ENCODE measurements around the gene HDAC4. TPM values are rescaled to one million over a fixed set of nuclear protein-coding genes. Genes with fewer than 3 reads are reported as not detected.

HDAC4 gene
- total and polyA plus RNA-seq, 2 of the 4 experiments (the other 2 are of a cell fraction): 4.1 to 7.2 TPM

GRCh38 chr2:239230318-239231052 is 170.3 kb downstream of the HDAC4 start:
- Histone ChIP-seq H2AK5ac (ENCODE audit: low read depth, low read length) (no peak overlapping the region), H3K4me3 (ENCODE audit: insufficient read depth, low read depth, low read length) (no peak overlapping the region), H3K36me3 (ENCODE audit: control insufficient read depth, insufficient read depth, low read length) (peaks cover 3% of the 10 kb centered on the region; the same call in 1 of the 2 replicates), H3K4me1 (ENCODE audit: control insufficient read depth, insufficient read depth, low read length) (peaks cover 24% of the 10 kb centered on the region), H3K79me1 (ENCODE audit: low read depth in 1 of 2, low read length in 2 of 2) (peaks cover 22 to 51% of the 10 kb centered on the region in 2 experiments), H2BK15ac (ENCODE audit: low read depth, low read length) (no peak overlapping the region), H2BK20ac (ENCODE audit: low read depth, low read length) (no peak overlapping the region), H2AK9ac (replicated peaks; ENCODE audit: low read depth, low read length, poor library complexity) (no peak overlapping the region), H2BK5ac (ENCODE audit: low read depth, low read length, poor library complexity, severe bottlenecking) (no peak overlapping the region), H3K9me1 (ENCODE audit: insufficient read depth, low read length) (peaks cover 27% of the 10 kb centered on the region), H4K5ac (ENCODE audit: low read depth, low read length) (no peak overlapping the region), H3K23ac (ENCODE audit: low read depth, low read length) (no peak overlapping the region), H4K8ac (ENCODE audit: low read depth in 2 of 2, low read length in 2 of 2) (no peak overlapping the region), H2AFZ (replicated peaks; ENCODE audit: low read length, poor library complexity) (no peak overlapping the region), H3K56ac (ENCODE audit: extremely low read depth, insufficient read depth, low read length) (no peak overlapping the region), H3K18ac (ENCODE audit: low read depth, low read length) (no peak overlapping the region), H3K27ac (ENCODE audit: insufficient read depth, low read length) (no peak overlapping the region), H2BK120ac (ENCODE audit: low read depth, low read length) (no peak overlapping the region), H3K9me3 (ENCODE audit: control insufficient read depth, insufficient read depth, low read length) (no peaks in the 10 kb centered on the region), H3K27me3 (ENCODE audit: control insufficient read depth, insufficient read depth, low read length) (no peaks in the 10 kb centered on the region), H3K4me2 (ENCODE audit: low read depth, low read length) (no peak overlapping the region), H4K91ac (ENCODE audit: insufficient read depth, low read depth, low read length) (no peak overlapping the region), H4K20me1 (ENCODE audit: insufficient read depth, low read length) (peaks cover 16% of the 10 kb centered on the region), H3K4ac (ENCODE audit: low read depth, low read length) (no peak overlapping the region), H3K9ac (ENCODE audit: low read depth, low read length) (no peak overlapping the region), H3K14ac (replicated peaks; ENCODE audit: low read depth, low read length) (no peak overlapping the region)
- intact Hi-C loops (cut with micrococcal nuclease) (no loop called here), dilution Hi-C loops (cut with HindIII; ENCODE audit: low sequenced_read_pairs, unreplicated experiment) (no loop called here), in situ Hi-C loops (cut with MboI; ENCODE audit: low sequenced_read_pairs) (no loop called here)
- WGBS, 2 experiments (ENCODE audit: extremely low coverage in 2 of 2, insufficient read length in 1 of 2): 73% methylated on average over 10 of the region's 26 CpGs; no CpG with 5 or more reads in 1 of the 2 experiments
- ATAC-seq (ENCODE audit: low read depth) (no peak), DNase-seq (no peak)
- TF ChIP-seq BHLHE40 (IDR thresholded peaks at IDR 0.05; ENCODE audit: low read depth, low read length): no peak
- TF ChIP-seq, protein P1, sequence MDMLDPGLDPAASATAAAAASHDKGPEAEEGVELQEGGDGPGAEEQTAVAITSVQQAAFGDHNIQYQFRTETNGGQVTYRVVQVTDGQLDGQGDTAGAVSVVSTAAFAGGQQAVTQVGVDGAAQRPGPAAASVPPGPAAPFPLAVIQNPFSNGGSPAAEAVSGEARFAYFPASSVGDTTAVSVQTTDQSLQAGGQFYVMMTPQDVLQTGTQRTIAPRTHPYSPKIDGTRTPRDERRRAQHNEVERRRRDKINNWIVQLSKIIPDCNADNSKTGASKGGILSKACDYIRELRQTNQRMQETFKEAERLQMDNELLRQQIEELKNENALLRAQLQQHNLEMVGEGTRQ (IDR thresholded peaks at IDR 0.05; ENCODE audit: low read depth, low read length): no peak
- no peak for TF ChIP-seq POLR2A (IDR thresholded peaks at IDR 0.05; ENCODE audit: low read depth, low read length)
- TF ChIP-seq RFX5 (IDR thresholded peaks at IDR 0.05; ENCODE audit: low read depth, low read length): no peak
- TF ChIP-seq CHD1 (IDR thresholded peaks at IDR 0.05; ENCODE audit: low read depth, low read length): no peak
- no peak for TF ChIP-seq SMC3 (IDR thresholded peaks at IDR 0.05; ENCODE audit: low read depth, low read length)
- TF ChIP-seq CTCF (conservative IDR thresholded peaks at IDR 0.05; ENCODE audit: low read depth, low read length): no peak
- TF ChIP-seq NFE2L2 (IDR thresholded peaks at IDR 0.05; ENCODE audit: low read depth, low read length): no peak
- no peak for TF ChIP-seq RCOR1 (IDR thresholded peaks at IDR 0.05; ENCODE audit: insufficient replicate concordance, low read length)
- no peak for TF ChIP-seq RAD21 (IDR thresholded peaks at IDR 0.05; ENCODE audit: low read length)
- TF ChIP-seq MAFK (IDR thresholded peaks at IDR 0.05; ENCODE audit: low read depth, low read length): no peak
- no TSS peak for BruUV-seq (replicated peaks)
- CTCF ChIA-PET: no interaction called here
- POLR2A ChIA-PET (ENCODE audit: unreplicated experiment): no interaction called here

Data from IMR-90 (cell line).